Kidney capillary endothelial cell (primary cell): ENCODE measurements around the gene ANXA7.
"Not testable (repeated sequence)": the region's sequence is repeated elsewhere in the genome, so short reads cannot be mapped to it uniquely, and the experiment has no call there.

ENCODE experiments used
- DNase-seq: peaks from one replicate; pipeline ENCODE4 v3.0.0-alpha.2; 2018; ENCODE audit warnings: low spot score

The ANXA7 gene

GRCh38 chr10:73407495-73407894 lies 6.4 kb downstream of the ANXA7 start:
- DNase-seq, result no peak

- DNase-seq, result no peak
Observed at GRCh38 chr10:73406846-73407245, 7.0 kb downstream of the ANXA7 start.

GRCh38 chr10:73405556-73405955 lies 8.3 kb downstream of the ANXA7 start:
- no peak for DNase-seq

- no peak for DNase-seq
Observed at GRCh38 chr10:73404690-73405089, 9.2 kb downstream of the ANXA7 start.

GRCh38 chr10:73401636-73402035 lies 12.2 kb downstream of the ANXA7 start:
- DNase-seq, result no peak

- DNase-seq, result no peak
Observed at GRCh38 chr10:73399063-73399462, 14.8 kb downstream of the ANXA7 start.

GRCh38 chr10:73398024-73398423 lies 15.8 kb downstream of the ANXA7 start:
- no peak for DNase-seq

GRCh38 chr10:73394325-73394724 lies 19.5 kb downstream of the ANXA7 start:
- not testable (repeated sequence) for DNase-seq

GRCh38 chr10:73388228-73388627 lies 25.6 kb downstream of the ANXA7 start:
- no peak for DNase-seq

GRCh38 chr10:73386583-73386982 lies 27.3 kb downstream of the ANXA7 start:
- DNase-seq, result no peak

GRCh38 chr10:73379064-73379748 lies 34.7 kb downstream of the ANXA7 start:
- DNase-seq, result no peak

- no peak for DNase-seq
Observed at GRCh38 chr10:73376679-73377078, 37.2 kb downstream of the ANXA7 start.

GRCh38 chr10:73368238-73368637 lies 45.6 kb downstream of the ANXA7 start:
- DNase-seq, result no peak

GRCh38 chr10:73366381-73367298 lies 47.2 kb downstream of the ANXA7 start:
- no peak for DNase-seq

- no peak for DNase-seq
Observed at GRCh38 chr10:73364964-73365363, 48.9 kb downstream of the ANXA7 start.

- no peak for DNase-seq
Observed at GRCh38 chr10:73359492-73359891, 54.4 kb downstream of the ANXA7 start.

GRCh38 chr10:73358331-73359279 lies 55.3 kb downstream of the ANXA7 start, which contains the start of gene CFAP70:
CFAP70 (minus strand) TSS chr10:73358864; CDS start chr10:73354796, 4,068 bp downstream.
- peak; percentile 94 for DNase-seq

- no peak for DNase-seq
Observed at GRCh38 chr10:73357821-73358220, 56.0 kb downstream of the ANXA7 start.

GRCh38 chr10:73357166-73357565 lies 56.7 kb downstream of the ANXA7 start:
- no peak for DNase-seq

GRCh38 chr10:73344269-73344668 lies 69.6 kb downstream of the ANXA7 start:
- no peak for DNase-seq

GRCh38 chr10:73340121-73340520 lies 73.7 kb downstream of the ANXA7 start:
- DNase-seq, result no peak

GRCh38 chr10:73339436-73339835 lies 74.4 kb downstream of the ANXA7 start:
- no peak for DNase-seq
